Measurements from ENCODE around the gene BCL2L11. TPM values are rescaled to one million over a fixed set of nuclear protein-coding genes. Genes with fewer than 3 reads are reported as not detected.

The BCL2L11 gene
- total and polyA plus RNA-seq, 2 donors (not counting 3 experiments of a cell fraction or from before 2014, with no cell fraction given): 12.9 to 26.6 TPM

DNA sequence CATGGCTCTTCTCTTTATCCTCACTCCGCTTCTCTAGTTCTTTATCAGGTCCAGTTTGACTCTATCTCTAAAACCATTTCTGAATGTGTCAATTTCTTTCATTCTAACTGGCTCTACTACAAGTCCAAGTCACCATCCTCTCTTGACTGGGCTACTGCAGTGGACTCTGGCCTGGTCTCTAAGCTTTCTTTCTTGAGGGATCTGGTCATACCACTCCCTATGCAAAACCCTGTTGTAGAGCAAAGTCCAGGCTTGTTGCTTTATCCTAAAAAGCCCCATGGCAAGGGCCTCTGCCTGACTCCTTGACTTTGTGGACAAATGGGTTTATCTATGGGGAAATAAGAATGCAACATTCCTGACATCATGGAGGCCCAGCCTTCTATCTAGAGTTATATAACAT is 87.1 kb downstream of the BCL2L11 start:
- H3K9ac ChIP-seq (replicated peaks; ENCODE audit: extremely low read depth, insufficient read depth, low read length): no peak overlapping the region
- TF ChIP-seq EZH2 (IDR thresholded peaks at IDR 0.05; ENCODE audit: borderline replicate concordance, low read depth, low read length, severe bottlenecking): no peak
- TF ChIP-seq, protein P1, sequence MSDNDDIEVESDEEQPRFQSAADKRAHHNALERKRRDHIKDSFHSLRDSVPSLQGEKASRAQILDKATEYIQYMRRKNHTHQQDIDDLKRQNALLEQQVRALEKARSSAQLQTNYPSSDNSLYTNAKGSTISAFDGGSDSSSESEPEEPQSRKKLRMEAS (IDR thresholded peaks at IDR 0.05; ENCODE audit: insufficient read depth, insufficient read length): no peak
- TF ChIP-seq, protein P2, sequence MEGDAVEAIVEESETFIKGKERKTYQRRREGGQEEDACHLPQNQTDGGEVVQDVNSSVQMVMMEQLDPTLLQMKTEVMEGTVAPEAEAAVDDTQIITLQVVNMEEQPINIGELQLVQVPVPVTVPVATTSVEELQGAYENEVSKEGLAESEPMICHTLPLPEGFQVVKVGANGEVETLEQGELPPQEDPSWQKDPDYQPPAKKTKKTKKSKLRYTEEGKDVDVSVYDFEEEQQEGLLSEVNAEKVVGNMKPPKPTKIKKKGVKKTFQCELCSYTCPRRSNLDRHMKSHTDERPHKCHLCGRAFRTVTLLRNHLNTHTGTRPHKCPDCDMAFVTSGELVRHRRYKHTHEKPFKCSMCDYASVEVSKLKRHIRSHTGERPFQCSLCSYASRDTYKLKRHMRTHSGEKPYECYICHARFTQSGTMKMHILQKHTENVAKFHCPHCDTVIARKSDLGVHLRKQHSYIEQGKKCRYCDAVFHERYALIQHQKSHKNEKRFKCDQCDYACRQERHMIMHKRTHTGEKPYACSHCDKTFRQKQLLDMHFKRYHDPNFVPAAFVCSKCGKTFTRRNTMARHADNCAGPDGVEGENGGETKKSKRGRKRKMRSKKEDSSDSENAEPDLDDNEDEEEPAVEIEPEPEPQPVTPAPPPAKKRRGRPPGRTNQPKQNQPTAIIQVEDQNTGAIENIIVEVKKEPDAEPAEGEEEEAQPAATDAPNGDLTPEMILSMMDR (IDR thresholded peaks at IDR 0.05; ENCODE audit: extremely low read depth in 1 of 2, insufficient read depth in 1 of 2, low read depth in 1 of 2, low read length in 2 of 2): no peak
- no peak for TF ChIP-seq GATA2 (IDR thresholded peaks at IDR 0.05; ENCODE audit: insufficient read depth, insufficient read length, low read depth, low read length)
- TF ChIP-seq JUN (IDR thresholded peaks at IDR 0.05; ENCODE audit: borderline replicate concordance, insufficient read depth, insufficient read length, low read depth): no peak
- TF ChIP-seq POLR2A (IDR thresholded peaks at IDR 0.05; ENCODE audit: low read depth, low read length): no peak
- no peak for TF ChIP-seq POLR2AphosphoS5 (IDR thresholded peaks at IDR 0.05; ENCODE audit: insufficient read depth, low read depth, low read length)
- TF ChIP-seq MYC (IDR thresholded peaks at IDR 0.05; ENCODE audit: low read depth, low read length): no peak
- TF ChIP-seq FOS (IDR thresholded peaks at IDR 0.05; ENCODE audit: borderline replicate concordance, insufficient read depth, low read length): no peak
- H4K20me1 ChIP-seq (replicated peaks; ENCODE audit: control insufficient read depth, extremely low read depth, insufficient read depth, low read length): no peaks in the 10 kb centered on the region
- BruUV-seq (replicated peaks): no TSS peak
- H2AFZ ChIP-seq (ENCODE audit: low read depth, low read length): no peak overlapping the region
- H3K4me3 ChIP-seq (replicated peaks in 1 of 3; ENCODE audit: insufficient read depth in 1 of 3, low read depth in 1 of 3, low read length in 3 of 3): no peak overlapping the region
- H3K79me2 ChIP-seq (ENCODE audit: control insufficient read depth, insufficient read depth, low read length): no peaks in the 10 kb centered on the region
- no peaks in the 10 kb centered on the region for H3K27me3 ChIP-seq (ENCODE audit: control insufficient read depth in 2 of 2, insufficient read depth in 2 of 2, low read length in 2 of 2)
- no peaks in the 10 kb centered on the region for H3K9me3 ChIP-seq (replicated peaks; ENCODE audit: control insufficient read depth, insufficient read depth, low read length)
- CTCF ChIA-PET: no interaction called here
- dilution Hi-C loops (cut with MboI; ENCODE audit: extremely low pct_ligation_motif_present, low sequenced_read_pairs): no loop called here
- peaks cover 0 to 1% of the 10 kb centered on the region in 2 experiments for H3K36me3 ChIP-seq (ENCODE audit: control insufficient read depth in 2 of 2, extremely low read depth in 1 of 2, insufficient read depth in 2 of 2, low read length in 2 of 2)
- no peak overlapping the region for H3K4me2 ChIP-seq (ENCODE audit: insufficient read depth, low read length)
- H3K4me1 ChIP-seq (ENCODE audit: control insufficient read depth, extremely low read depth, insufficient read depth, low read length): no peaks in the 10 kb centered on the region
- POLR2A ChIA-PET: no interaction called here
- FAIRE-seq: no peak
- no peak overlapping the region for H3K27ac ChIP-seq (ENCODE audit: insufficient read depth, low read depth, low read length)
- peaks cover 2% of the 10 kb centered on the region for H3K9me1 ChIP-seq (replicated peaks; ENCODE audit: control insufficient read depth, extremely low read depth, insufficient read depth, low read length)
- intact Hi-C loops (cut with micrococcal nuclease): no loop called here
- DNase-seq (ENCODE audit: low read depth, low spot score): no peak
